HG02852 (cell line): Measurements from ENCODE around the gene PCYOX1L.
"Not testable (repeated sequence)": the region's sequence is repeated elsewhere in the genome, so short reads cannot be mapped to it uniquely, and the experiment has no call there.

ENCODE experiments used
- ATAC-seq: cut with Tn5 transposase; IDR thresholded peaks from one replicate; pipeline ENCODE4 v1.9.1; 2021; ENCODE audit warnings: mild to moderate bottlenecking, moderate library complexity; ENCODE audit not compliant: unreplicated experiment

The PCYOX1L gene

DNA sequence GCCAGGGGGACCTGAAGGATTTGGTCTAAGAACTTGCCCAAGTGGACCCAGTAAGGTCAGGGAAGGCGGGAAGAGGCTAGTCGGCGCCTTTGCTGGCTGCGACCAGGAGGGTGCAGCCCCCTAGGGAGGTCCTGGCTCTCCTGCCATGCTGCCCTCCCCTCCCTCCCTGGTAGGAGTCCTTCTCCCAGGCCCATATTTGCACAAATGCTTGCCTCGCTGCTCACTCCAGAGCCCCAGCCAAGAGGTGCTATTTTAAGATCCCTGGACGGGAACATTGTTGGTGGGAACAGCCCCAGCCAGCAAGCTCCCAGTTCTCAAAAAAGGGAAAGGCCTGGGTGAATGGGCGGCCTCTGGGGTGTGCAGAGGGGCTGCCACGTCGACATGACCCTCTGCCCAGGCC, 25.6 kb downstream of the PCYOX1L start:
- ATAC-seq, result no peak

DNA sequence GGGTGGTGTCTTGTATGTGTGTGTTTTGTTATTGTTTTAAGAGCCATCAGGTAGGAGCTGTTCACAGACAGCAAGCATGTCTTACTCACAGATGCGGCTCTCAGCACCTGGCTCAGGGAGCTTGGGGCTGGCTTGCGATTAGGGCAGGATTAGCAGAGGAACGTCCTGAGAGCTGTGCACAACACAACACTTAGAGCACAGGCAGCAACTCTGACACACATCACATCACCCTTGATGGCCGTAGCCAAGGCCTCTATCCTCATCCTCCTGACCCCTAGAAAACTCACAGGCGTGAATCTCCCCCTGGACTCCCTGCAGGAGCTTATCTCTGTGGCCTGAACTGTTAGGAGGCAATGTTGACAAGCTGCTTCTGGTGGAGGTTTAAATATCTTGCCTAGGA, 28.3 kb downstream of the PCYOX1L start:
- ATAC-seq, result no peak

DNA sequence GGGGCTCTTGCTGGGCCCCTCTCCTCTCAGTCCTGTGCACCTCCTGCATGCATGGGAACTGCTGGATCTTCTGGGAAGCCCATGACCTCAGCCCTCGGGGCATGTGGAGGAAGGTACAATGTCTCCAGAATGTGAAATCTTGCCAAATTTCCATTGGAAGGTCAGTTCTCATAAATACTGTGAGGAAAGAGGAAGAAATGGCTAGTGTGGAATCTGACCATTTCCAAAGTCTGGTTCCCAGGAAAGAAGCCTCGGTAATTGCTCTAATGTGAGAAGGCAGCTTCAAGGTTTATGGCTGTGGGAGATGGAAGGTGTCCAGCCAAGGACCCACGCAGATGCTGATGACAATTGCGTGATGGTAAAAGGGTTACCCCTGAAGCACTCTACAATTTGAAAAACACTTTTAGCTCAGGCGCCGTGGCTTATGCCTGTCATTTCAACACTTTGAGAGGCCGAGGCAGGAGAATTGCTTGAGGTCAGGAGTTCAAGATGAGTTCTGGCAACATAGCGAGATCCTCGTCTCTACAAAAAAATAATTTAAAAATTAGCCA, 29.3 kb downstream of the PCYOX1L start:
- no peak for ATAC-seq

DNA sequence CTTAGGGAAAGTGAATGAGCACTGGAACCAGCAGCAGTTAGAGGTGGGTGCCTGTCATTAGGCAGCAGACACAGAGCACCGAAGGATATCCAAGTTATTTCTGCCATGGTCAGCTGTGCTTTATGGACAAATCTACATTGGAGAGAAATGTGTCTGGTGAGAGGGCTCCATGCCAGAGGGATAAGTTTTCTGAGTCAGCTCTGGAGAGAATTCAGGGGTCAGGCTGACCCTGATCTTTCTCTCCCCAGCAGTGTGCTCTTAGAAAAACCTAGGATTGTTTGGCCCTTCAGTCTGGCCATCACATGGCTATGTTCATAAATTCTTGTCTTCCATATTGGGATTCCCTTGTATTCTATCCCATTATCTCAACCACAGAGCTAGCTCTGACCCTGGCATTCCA, 30.1 kb downstream of the PCYOX1L start:
- no peak for ATAC-seq

DNA sequence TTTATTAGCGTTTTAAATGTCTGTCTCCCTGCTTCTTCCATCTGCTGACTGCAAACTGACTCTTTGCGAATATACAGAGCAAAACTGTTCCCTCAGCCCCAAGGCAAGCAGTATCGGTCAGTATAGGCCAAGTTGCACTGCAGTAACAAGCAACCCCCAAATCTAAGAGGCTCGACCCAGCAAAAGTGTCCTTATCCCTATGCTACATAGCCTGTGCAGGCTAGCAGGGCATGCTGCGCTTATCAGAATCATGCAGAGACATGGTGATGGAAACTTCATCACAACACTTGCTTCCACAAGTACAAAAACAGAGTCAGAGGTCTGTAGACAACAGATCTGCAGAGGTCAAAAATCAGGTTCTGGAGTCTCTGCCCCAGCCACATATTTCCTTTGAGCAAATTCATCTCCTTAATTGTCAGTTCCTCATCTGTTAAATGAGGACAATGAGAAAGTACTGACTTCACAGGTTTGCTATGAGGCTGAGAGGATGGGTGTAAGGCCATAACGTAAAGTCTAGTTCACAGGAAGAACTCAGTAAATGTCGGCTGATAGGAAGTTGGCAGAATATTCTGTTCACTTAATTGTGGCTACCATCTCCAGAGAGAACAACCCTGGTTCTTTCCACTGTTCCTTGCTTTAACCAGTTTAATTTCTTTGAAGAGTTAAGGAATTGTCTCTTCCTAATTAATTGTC, 30.8 kb downstream of the PCYOX1L start:
- ATAC-seq, result no peak

DNA sequence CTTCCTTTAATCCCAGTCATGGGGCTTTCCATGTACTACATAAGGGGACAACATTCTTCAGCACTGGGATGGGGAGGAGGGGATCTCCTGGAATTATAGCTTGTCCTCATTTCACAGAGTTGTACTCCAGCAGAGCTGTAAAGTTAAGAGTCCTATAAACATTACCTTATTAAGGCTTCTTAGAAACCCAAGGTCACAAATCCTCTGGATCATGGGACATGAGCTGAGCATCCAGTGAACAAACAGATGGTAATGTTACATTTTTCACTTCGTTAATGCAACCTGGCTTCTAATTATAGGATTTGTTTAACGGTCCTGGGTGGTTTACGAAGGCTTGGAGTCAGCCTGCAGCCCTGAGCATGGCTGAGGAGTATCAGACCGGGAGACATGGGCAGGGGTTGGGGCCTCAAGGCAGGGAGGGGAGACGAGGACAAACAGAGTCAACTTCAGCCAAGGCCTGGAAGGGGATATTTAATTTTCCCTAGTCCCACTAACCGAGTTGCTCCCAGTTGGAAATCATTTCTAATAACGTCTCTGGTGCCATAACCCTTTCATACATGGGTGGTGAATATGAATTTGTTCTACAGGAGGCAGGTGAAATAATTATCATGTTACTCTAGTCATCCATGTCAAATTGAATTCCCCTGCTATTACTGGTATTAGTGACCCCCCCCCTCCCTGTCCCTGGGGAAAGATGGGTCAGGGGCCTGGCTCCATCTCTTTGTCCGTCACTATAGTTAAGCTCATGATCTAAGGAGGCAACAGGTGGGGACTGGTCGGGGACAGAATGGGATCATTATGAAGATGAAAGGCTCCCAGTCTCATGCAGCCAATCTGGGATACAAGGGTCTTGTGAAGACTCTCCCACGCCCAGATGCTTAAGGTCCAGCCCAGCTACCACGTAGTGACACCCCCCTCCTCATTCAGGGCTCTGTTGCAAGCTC, 32.0 kb downstream of the PCYOX1L start:
- no peak for ATAC-seq

DNA sequence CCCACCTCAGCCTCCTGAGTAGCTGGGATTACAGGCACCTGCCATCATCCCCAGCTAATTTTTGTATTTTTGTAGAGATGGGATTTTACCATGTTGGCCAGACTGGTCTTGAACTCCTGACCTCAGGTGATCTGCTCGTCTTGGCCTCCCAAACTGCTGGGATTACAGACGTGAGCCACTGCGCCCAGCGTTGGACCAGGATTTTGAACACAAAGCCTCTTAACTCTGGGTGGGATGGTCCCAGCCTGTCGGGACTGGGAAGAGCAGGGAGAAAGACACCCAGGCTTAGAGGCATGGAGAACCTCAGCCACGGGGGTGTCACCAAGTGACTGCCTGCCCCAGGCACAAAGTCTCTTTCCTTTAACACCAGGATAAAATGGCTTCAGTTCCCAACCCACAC, 33.2 kb downstream of the PCYOX1L start:
- not testable (repeated sequence) for ATAC-seq

DNA sequence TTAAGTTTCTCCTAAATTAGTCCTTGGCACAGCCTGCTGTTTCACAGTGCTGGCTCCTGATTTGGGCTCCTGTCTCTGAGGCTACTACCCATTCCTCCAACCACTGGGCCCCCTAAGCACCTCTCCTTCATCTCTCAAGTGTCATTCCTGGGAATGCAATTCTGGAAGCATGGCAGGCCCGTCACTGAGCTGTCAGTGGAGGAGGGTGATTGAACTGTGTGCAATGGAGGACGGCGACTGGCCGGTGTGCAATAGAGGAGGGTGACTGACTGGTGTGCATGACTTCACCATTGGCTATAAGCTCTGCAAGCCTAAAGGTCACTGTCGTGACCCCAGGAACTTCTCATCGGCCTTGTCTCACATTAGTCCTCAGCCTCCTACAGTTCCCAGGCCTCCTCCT, 33.7 kb downstream of the PCYOX1L start:
- ATAC-seq, result no peak

DNA sequence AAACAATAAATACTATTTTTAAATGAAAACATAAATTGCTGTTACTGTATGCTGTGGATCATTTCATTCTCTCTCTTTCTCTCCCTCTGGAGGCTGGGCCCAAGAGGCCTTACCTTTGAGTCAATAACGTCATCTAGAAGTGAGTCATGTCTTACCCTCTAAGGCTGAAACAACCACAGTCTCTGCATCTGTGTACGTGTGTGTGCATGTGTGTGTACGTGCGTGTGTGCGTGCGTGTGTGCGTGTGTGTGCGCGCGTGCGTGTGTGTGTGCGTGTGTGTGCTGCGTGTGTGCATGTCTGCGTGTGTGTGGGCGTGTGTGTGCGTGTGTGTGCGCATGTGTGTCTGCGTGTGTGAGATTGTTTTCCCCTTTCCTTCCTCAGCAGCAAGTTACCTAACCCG, 34.9 kb downstream of the PCYOX1L start:
- no peak for ATAC-seq

DNA sequence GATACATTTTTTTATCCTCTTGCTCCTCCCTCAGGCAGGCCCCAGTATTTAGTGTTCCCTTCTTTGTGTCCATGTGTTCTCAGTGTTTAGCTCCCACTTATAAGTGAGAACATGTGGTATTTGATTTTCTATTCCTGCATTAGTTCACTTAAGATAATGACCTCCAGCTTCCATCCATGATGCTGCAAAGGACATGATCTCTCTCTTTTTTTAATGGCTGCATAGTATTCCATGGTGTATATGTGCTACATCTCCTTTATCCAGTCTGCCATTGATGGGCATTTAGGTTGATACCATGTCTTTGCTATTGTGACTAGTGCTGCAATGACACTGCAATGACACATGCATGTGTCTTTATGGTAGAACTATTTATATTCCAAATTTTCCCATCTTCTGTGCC, 37.1 kb downstream of the PCYOX1L start:
- ATAC-seq, result not testable (repeated sequence)

DNA sequence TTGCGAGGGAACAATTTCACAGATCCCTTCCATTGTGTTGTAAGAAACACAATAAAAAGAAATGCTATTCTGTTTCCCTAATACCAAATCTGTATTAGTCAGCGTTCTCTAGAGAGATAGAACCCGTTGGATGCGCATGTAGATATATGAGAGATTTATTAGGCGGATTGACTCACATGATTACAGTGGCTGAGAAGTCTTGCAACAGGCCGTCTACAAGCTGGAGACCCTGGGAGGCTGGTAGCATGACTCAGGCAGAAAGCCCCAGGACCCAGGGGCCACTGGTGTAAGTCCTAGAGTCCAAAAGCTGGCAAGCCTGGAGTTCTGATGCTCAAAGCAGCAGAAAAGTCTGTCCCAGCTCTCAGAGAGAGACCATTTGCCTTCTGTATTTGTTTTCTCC, 39.7 kb downstream of the PCYOX1L start:
- no peak for ATAC-seq

DNA sequence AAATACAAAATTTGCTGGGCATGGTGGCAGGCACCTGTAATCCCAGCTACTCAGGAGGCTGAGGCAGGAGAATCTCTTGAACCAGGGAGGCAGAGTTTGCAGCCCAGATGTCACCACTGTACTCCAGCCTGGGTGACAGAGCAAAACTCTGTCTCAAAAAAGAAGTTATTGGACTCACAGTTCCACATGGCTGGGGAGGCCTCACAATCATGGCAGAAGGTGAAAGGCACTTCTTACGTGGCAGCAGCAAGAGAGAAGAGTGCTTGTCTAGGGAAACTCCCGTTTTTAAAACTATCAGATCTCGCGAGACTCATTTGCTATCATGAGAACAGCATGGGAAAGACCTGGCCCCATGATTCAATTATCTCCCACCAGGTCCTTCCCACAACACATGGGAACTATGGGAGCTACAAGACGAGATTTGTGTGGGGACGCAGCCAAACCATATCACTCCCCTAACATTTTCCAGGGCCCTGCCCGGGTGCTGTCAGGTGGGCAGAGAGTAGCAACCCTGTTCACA, 41.0 kb downstream of the PCYOX1L start:
- ATAC-seq, result not testable (repeated sequence)

DNA sequence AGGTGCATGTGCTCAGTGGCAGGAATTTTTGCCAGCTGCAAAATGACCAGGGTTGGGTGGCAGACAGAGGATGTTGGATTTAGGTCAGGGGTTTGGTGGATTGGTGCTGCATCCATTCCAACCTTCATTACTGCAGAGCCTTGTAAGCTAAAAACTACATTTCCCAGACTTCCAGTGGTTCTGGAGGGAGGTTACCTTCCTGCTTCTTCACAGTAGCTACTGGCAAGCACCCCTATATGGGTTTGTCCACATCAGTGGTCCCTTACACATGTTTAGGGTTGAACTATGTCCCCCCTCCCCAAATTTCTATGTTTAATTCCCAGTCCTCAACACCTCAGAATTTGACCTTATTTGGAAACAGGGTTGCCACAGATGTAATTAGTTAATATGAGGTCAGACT, 41.9 kb downstream of the PCYOX1L start:
- no peak for ATAC-seq

DNA sequence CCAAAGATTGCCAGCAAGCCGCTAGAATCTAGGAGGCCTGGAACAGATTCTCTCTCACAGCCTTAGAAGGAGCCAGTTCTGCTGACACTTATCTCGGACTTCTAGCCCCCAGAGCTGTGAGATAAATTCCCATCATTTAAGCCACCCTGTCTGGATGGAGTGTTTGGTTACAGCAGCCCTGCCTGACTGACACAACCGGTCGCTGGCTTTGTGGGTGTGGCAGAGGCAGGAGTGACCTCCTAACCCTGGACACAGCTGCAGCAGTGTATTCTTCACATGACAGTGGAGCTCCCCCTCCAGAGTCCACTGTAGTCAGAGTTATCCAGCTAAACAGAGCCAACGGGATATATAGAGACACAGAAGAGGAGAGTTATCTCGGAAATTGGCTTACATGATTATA, 42.5 kb downstream of the PCYOX1L start:
- no peak for ATAC-seq

DNA sequence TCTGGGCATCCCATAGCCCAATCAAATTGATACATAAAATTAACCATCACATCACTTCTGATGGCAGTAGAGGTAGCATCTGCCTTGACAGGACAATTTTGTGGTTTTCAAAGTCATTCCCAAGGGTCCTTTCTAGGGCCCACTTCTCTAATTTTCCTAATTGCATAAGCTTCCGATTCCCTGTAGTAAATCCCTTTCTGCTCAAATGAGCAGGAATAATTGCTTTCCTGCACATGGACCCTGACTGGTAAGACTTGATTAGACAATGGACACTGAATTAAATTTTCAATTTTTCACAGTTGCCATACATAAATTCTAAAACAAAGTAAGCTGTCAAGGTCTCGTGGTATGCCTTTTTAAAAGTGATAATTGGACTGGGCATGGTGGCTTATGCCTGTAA, 43.2 kb downstream of the PCYOX1L start:
- no peak for ATAC-seq

DNA sequence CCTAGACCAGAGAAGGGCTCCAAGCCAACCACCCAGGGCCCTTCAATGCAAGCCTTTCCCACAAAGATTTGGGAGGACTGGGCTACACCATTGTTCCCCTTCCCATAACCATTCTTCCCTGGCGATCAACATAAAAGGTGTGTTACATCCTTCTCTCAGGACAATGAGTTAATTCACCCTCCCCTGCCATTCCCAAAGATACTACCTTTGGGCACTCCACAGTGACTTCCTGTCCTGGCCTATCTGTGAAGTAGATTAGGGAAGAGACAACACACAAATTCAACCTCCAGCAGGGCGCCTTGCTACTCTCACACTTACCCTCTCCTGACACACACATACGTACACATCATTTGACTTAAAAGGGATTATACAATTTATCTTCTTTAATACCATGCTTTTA, 44.4 kb downstream of the PCYOX1L start:
- no peak for ATAC-seq

DNA sequence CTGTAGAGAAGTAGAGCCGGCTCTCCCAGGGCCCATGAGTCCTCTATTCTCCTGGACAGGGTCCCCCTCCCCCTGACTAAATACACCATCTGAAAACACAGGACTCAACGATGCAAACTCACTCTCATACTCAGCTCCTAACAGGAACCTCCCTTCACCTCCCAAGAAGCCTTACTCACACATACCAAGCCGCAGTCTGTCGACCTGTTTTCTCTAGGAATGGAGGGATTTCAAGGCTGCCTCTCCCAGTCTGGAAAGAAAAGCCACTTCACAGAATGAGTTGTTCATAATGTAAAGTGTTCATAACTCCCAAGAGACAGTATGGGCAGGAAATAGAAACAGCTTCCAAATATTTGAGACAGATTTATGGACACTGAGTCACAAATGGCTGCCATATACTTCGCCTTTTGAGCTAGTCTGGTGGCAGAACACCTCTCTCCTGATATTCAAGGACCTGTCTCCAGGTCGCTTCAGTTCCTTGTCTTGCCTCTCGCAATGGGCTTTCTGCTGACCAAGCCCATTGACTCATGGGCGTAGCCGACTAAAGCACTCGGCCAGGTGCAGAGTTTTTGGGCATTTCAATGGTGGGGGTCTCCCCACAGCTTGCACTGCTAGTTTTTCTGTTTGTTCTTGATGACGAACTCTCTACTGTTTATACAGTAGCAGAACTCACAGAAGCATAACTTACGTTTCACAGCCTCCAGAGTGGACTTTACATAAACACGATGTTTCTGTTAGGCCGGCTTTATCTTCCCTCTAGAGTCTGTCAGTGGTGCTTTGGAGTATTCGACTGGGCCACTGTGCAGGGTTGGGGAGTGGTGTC, 46.3 kb downstream of the PCYOX1L start:
- no peak for ATAC-seq

DNA sequence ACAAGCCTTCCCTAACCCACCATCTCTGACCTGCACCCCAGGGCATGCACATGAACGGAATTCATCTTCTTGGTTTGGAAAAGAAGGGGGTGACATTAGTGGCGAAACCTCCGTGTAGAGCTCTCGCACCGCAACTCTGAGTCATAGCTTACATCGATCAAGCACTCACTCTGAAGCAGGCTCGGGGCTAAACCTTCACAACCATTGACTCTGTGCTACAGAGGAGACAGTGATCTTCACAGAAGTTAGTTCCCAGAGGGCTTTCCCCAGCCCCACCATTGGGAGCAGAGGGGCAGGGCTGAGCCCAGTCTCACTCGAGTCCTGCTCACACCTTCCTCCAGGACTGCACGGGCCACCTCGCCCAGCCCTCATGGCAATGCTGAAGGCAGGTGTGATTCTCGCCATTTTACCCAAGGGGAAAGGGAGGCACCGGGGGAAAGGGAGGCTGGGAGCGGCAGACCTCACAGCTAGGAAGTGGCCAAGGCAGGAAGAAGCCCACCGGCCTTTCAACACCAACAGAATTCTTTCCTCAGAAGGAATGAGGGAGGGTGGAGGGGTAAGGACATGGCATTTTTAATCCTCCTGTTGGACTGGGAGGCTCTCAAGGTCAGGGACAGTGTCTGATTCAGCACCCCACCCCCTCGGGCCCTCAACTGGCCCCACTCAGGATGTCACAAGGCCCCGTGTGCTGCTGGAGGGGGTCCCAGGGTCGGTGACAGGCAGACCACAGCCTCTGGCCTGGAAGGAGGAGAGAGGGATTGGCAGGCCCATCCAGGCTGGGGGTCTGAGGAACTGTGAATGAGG, 47.1 kb downstream of the PCYOX1L start:
- no peak for ATAC-seq

DNA sequence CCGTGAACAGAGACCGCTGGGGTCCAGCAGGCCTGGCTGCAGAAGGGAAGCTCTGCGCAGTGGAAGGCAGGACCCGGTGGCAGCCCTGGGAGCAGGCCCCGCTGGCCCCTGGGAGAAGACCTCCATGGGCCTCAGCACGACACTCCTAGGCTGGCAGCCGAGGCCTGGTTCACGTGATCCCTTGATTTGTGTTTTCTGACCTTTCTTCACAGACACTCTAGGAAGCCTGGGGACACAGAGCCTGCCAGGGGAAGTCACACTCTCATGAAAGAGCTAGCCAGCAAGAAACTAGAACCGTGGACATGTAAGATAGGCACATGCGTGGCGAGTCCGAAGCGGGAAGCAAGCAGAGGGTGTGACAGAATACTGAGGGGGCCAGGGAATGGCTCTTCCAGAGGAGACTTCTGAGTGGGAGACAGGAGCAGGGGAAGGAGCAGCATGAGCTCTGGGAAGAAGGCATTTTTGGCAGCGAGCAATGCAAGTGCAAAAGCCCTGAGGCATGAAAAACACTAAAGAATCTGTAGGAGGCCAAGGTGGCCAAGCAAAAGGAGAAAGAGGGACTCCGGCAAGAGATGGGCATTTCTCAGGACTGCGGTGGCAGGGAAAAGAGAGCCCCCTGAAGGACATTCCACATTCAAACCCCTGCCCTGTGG, 47.8 kb downstream of the PCYOX1L start:
- ATAC-seq, result no peak
